BLaER1 treated with 17β-estradiol and CSF1 and Interleukin-3, amounts not matched to agents 10 nM and 100 nM (cell line): ENCODE data around the gene CNPY1.

Source experiments
- H3K27ac ChIP-seq, 11 experiments: shearing (Covaris generic); formaldehyde crosslinking; 2 replicates each; pipeline ENCODE4 v1.8.1; 2022
- H3K27me3 ChIP-seq, 11 experiments: shearing (Covaris generic); formaldehyde crosslinking; 2 replicates each; pipeline ENCODE4 v1.8.1; 2022
- H3K36me3 ChIP-seq, 11 experiments: shearing (Covaris generic); formaldehyde crosslinking; 2 replicates each; pipeline ENCODE4 v1.8.1; 2022
- H3K4me1 ChIP-seq, 10 experiments: shearing (Covaris generic); formaldehyde crosslinking; 2 replicates each; pipeline ENCODE4 v1.8.1; 2022
- H3K4me2 ChIP-seq, 11 experiments: shearing (Covaris generic); formaldehyde crosslinking; 2 replicates each; pipeline ENCODE4 v1.8.1; 2022
- H3K4me3 ChIP-seq, 10 experiments: shearing (Covaris generic); formaldehyde crosslinking; 2 replicates each; pipeline ENCODE4 v1.8.1; 2022
- H3K9ac ChIP-seq, 11 experiments: shearing (Covaris generic); formaldehyde crosslinking; 2 replicates each; pipeline ENCODE4 v1.8.1; 2022
- H3K9me3 ChIP-seq, 11 experiments: shearing (Covaris generic); formaldehyde crosslinking; replicated peaks in 1 of 11; 2 replicates each; pipeline ENCODE4 v1.8.1; 2022
- H4K20me1 ChIP-seq, 11 experiments: shearing (Covaris generic); formaldehyde crosslinking; 2 replicates each; pipeline ENCODE4 v1.8.1; 2022
- Cebpa-rat ChIP-seq, 11 experiments: shearing (Covaris generic); IDR thresholded peaks; 2 replicates each; pipeline ENCODE4 v1.8.1; 2022

CNPY1 gene

GRCh38 chr7:155462163-155462735 lies 84.1 kb downstream of the CNPY1 start:
- Histone ChIP-seq H3K9me3 (peaks cover 17 to 27% (median 19%) of the 10 kb centered on the region in 11 experiments), H3K27me3 (peaks cover 100% of the 10 kb centered on the region in 11 experiments), H4K20me1 (peaks cover 0 to 95% (median 88%) of the 10 kb centered on the region in 11 experiments; a peak in 19 of 22 replicates), H3K36me3 (no peaks in the 10 kb centered on the region; a peak in 1 of 22 replicates), H3K27ac (no peak overlapping the region), H3K4me1 (peaks cover 5 to 13% (median 11%) of the 10 kb centered on the region in 10 experiments; a peak in 12 of 20 replicates), H3K4me3 (no peak overlapping the region), H3K4me2 (no peak overlapping the region), H3K9ac (no peak overlapping the region)
- TF ChIP-seq Cebpa-rat (IDR thresholded peaks at IDR 0.05), result no peak

GRCh38 chr7:155461631-155462030 lies 84.7 kb downstream of the CNPY1 start:
- Histone ChIP-seq H3K27me3 (peaks cover 100% of the 10 kb centered on the region in 11 experiments), H3K4me3 (no peak overlapping the region)

GRCh38 chr7:155460926-155461613 lies 85.3 kb downstream of the CNPY1 start:
- Histone ChIP-seq H3K4me2 (no peak overlapping the region), H3K9me3 (peaks cover 25 to 38% (median 29%) of the 10 kb centered on the region in 11 experiments), H3K36me3 (no peaks in the 10 kb centered on the region; a peak in 1 of 22 replicates), H3K27me3 (peaks cover 100% of the 10 kb centered on the region in 11 experiments), H3K4me1 (peaks cover 0 to 7% (median 0%) of the 10 kb centered on the region in 10 experiments; a peak in 4 of 20 replicates), H4K20me1 (peaks cover 0 to 95% (median 88%) of the 10 kb centered on the region in 11 experiments; a peak in 18 of 22 replicates), H3K27ac (no peak overlapping the region), H3K4me3 (no peak overlapping the region), H3K9ac (no peak overlapping the region)
- no peak for TF ChIP-seq Cebpa-rat (IDR thresholded peaks at IDR 0.05)

More at GRCh38 chr7:155461631-155462030, 84.7 kb downstream of the CNPY1 start:
- no peak overlapping the region for H3K4me2 ChIP-seq
- H4K20me1 ChIP-seq, result peaks cover 0 to 95% (median 88%) of the 10 kb centered on the region in 11 experiments; a peak in 18 of 22 replicates
- no peak overlapping the region for H3K27ac ChIP-seq
- TF ChIP-seq Cebpa-rat (IDR thresholded peaks at IDR 0.05), result no peak
- peaks cover 4 to 12% (median 5%) of the 10 kb centered on the region in 10 experiments; a peak in 11 of 20 replicates for H3K4me1 ChIP-seq
- H3K36me3 ChIP-seq, result no peaks in the 10 kb centered on the region; a peak in 1 of 22 replicates
- peaks cover 23 to 33% (median 25%) of the 10 kb centered on the region in 11 experiments for H3K9me3 ChIP-seq
- H3K9ac ChIP-seq, result no peak overlapping the region

GRCh38 chr7:155459700-155460461 lies 86.5 kb downstream of the CNPY1 start:
- peaks cover 0 to 95% (median 88%) of the 10 kb centered on the region in 11 experiments; a peak in 17 of 22 replicates for H4K20me1 ChIP-seq
- H3K36me3 ChIP-seq, result no peaks in the 10 kb centered on the region; a peak in 1 of 22 replicates
- no peak overlapping the region for H3K4me2 ChIP-seq
- H3K27me3 ChIP-seq, result peaks cover 100% of the 10 kb centered on the region in 11 experiments
- H3K9ac ChIP-seq, result no peak overlapping the region
- no peak overlapping the region for H3K27ac ChIP-seq
- H3K4me1 ChIP-seq, result peaks cover 0 to 7% (median 0%) of the 10 kb centered on the region in 10 experiments; a peak in 1 of 20 replicates
- no peak overlapping the region for H3K4me3 ChIP-seq
- no peak for TF ChIP-seq Cebpa-rat (IDR thresholded peaks at IDR 0.05)
- H3K9me3 ChIP-seq, result peaks cover 25 to 43% (median 31%) of the 10 kb centered on the region in 11 experiments

- Histone ChIP-seq H3K36me3 (no peaks in the 10 kb centered on the region; a peak in 1 of 22 replicates), H3K27ac (no peak overlapping the region), H3K9me3 (peaks cover 25 to 43% (median 31%) of the 10 kb centered on the region in 11 experiments), H3K4me3 (peak overlapping the region in 1 of 10 experiments; percentile 35; a peak in 2 of 20 replicates), H3K4me2 (no peak overlapping the region), H4K20me1 (peaks cover 0 to 95% (median 89%) of the 10 kb centered on the region in 11 experiments; a peak in 17 of 22 replicates), H3K9ac (no peak overlapping the region), H3K27me3 (peaks cover 100% of the 10 kb centered on the region in 11 experiments), H3K4me1 (peaks cover 0 to 7% (median 0%) of the 10 kb centered on the region in 10 experiments; a peak in 1 of 20 replicates)
- TF ChIP-seq Cebpa-rat (IDR thresholded peaks at IDR 0.05), result no peak
Measured at GRCh38 chr7:155458878-155459699, 87.3 kb downstream of the CNPY1 start.

- TF ChIP-seq Cebpa-rat (IDR thresholded peaks at IDR 0.05), result no peak
- Histone ChIP-seq H3K4me3 (peak within 1 kb of the TSS in 3 of 10 experiments; percentile 10 to 50 (median 36); a peak in 9 of 20 replicates), H4K20me1 (peaks cover 0 to 93% (median 88%) of the 10 kb centered on the region in 11 experiments; a peak in 17 of 22 replicates), H3K9me3 (peaks cover 25 to 43% (median 31%) of the 10 kb centered on the region in 11 experiments), H3K27me3 (peaks cover 100% of the 10 kb centered on the region in 11 experiments), H3K36me3 (no peaks in the 10 kb centered on the region; a peak in 1 of 22 replicates), H3K4me2 (0 out of 22 replicates have a peak within 1 kb of the TSS, but pooled peaks of 2 of the 11 experiments have one; percentile 26), H3K4me1 (peaks cover 0 to 7% (median 0%) of the 10 kb centered on the region in 10 experiments; a peak in 1 of 20 replicates), H3K9ac (no peak within 1 kb of the TSS), H3K27ac (no peak within 1 kb of the TSS)
Measured at GRCh38 chr7:155458111-155458877, 88.1 kb downstream of the CNPY1 start, which contains the start of gene EN2. Gene EN2 (plus strand): TSS chr7:155458129. CDS start chr7:155458378, 249 bp downstream.

- Histone ChIP-seq H3K9ac (no peak overlapping the region), H3K27ac (no peak overlapping the region), H3K27me3 (peaks cover 100% of the 10 kb centered on the region in 11 experiments), H3K9me3 (peaks cover 25 to 43% (median 31%) of the 10 kb centered on the region in 11 experiments), H3K4me2 (no peak overlapping the region), H4K20me1 (peaks cover 0 to 94% (median 89%) of the 10 kb centered on the region in 11 experiments; a peak in 17 of 22 replicates), H3K4me3 (peak overlapping the region in 3 of 10 experiments; percentile 10 to 50 (median 36); a peak in 6 of 20 replicates), H3K36me3 (no peaks in the 10 kb centered on the region; a peak in 1 of 22 replicates), H3K4me1 (peaks cover 0 to 7% (median 0%) of the 10 kb centered on the region in 10 experiments; a peak in 1 of 20 replicates)
- no peak for TF ChIP-seq Cebpa-rat (IDR thresholded peaks at IDR 0.05)
Measured at GRCh38 chr7:155457544-155458110, 88.7 kb downstream of the CNPY1 start.
